NCI-H446 (cell line): ENCODE data around the gene FOXA1.
"Not testable (repeated sequence)": the region's sequence is repeated elsewhere in the genome, so short reads cannot be mapped to it uniquely, and the experiment has no call there.

Source experiments
- DNase-seq, 2 experiments: peaks; one replicate each; lab custom pipeline; 2025; lab: John Stamatoyannopoulos, UW

FOXA1 gene

DNA sequence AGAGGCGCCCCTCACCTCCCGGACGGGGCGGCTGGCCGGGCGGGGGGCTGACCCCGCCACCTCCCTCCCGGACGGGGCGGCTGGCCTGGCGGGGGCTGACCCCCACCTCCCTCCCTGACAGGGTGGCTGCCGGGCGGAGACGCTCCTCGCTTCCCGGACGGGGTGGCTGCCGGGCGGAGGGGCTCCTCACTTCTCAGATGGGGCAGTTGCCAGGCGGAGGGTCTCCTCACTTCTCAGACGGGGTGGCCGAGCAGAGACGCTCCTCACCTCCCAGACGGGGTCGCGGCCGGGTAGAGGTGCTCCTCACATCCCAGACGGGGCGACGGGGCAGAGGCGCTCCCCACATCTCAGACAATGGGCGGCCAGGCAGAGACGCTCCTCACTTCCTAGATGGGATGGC lies 39.5 kb downstream of the FOXA1 start:
- not testable (repeated sequence) for DNase-seq

DNA sequence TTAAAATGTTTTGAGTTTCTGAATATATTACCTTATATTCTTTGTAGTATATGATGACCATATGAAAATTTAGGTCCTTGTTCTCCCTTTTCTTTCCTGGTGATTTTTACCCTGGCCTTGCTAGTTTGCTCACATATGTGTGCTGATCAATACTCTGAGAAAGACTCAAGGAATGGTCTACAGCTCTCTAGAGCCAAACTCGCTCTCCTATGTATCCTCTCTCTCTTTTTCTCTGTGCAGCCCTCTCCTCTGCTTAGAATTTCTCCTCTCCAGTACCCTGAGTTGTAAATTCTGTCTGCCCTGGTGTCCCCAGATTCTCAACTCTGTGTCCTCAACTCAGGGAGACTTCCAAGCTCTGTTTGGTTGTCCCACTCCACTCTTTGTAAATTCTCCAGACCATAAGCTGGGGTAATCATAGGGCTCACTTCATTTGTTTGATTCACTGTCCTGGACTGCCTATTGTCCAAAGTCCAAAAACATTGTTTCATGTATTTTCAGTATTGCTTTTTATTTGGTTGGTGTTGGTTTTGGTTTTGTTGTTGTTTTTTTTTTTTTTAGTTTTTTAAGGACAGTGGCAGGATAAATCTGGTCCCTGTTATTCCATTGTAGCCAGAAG lies 41.0 kb downstream of the FOXA1 start:
- DNase-seq: no peak

DNA sequence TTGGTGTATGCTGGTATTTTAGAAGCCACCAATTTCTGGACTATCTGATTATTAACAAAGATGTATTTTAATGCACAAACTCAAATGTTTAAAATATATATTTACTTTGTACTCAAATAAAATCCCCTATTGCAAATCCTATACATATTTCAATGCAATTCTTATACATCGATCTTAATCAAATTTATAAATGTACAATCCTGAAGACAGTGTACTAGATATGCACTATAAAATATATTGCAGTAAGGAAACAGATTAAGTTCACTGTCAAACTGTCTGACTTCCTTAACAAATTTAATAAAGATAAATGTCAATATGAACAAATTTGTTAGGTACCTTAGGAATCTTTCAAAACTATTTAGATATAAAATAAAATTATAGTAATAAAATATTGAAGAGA lies 43.9 kb downstream of the FOXA1 start:
- no peak for DNase-seq

DNA sequence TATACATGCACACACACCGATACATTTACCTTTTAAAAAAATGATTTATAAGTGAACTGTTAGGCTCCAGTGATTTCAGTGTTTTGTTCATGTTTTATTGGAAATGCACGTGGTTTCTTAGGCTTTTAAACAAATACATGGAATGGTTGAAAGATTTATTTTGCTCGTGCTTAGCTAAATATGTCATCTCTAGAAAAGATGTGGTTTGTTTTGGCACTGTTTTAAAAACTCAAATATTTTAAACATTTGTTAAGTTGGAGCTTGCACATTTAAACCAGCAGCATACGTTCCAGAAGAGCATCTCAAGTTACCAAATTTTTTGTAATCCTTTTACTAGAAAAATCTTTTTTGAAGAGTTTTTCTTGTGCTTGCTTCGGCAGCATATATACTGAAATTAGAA lies 44.5 kb downstream of the FOXA1 start:
- DNase-seq: peak in 1 of 2 experiments; percentile 45

DNA sequence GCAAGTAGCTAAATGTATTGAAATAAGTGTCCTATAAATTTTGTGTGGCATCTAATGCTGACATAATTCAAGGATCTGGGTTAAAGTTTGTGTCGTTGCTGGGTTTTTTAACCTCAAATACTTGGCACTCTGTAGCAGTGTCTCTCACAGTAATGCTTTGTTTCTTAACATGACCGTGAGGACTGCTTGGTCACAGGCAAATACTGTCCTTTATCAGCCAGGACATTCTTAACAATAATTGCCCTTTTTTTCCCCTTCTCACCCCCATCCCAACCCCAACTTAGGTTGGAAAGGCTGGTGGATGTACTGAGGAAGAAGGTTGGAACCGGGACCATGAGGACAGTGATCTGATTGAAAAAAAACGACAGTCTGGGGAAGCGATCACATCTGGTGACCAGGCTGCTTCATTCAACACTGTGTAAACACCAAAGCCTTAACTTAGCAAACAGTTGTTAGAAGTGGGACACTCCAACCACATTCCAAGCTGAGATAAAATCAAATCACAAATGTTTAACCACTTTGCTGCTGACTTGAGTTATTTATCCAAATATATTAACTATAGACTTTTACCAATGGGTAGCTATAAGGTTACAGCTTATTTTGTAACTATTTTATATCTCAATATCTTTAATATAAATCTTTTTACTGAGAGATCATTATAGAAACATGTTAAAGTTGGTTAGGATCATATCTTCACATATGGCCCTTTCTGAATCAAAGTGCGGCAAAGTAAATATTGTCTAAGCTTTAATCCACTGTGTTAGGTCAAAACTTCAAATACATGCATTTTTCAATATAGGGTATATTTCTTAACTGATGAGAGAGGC lies 48.2 kb downstream of the FOXA1 start:
- peak in 1 of 2 experiments; percentile 33 for DNase-seq

DNA sequence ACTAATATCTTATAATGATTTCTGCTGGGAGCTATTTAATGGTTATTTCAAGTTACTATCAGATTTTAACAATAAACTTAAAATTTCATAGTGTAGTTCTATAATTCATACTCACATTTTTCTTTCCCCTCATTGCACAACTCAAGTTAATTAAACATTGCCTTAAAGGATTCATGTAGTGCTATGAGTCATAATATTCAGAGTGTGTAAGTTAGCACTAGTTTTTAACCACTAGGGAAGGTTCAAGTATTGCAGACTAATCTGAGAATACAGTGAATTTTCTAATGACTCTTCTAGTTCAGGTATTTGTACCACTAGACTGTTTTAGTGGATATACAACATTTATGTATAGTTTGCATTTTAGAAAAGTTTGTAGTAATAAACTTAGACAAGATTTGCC lies 49.9 kb downstream of the FOXA1 start:
- DNase-seq: no peak

DNA sequence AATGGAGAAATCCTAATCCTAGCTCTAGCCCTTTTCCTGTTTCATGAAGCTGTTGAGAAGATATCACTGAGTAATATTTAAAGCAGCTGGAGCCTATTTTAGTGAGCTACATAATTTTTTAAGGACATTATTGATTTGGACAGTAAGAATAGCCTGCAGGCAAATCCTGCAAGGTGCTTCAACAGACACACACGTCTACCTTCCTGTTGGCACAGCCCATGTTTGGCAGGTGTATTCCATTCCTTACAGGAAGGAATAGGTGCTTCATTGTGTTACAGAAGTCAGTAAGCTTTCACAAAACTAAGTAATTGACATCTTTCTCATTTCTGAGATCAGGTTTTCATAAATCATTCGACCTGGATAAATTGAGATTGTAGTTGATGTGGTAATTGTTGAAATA lies 50.6 kb downstream of the FOXA1 start:
- DNase-seq: no peak

DNA sequence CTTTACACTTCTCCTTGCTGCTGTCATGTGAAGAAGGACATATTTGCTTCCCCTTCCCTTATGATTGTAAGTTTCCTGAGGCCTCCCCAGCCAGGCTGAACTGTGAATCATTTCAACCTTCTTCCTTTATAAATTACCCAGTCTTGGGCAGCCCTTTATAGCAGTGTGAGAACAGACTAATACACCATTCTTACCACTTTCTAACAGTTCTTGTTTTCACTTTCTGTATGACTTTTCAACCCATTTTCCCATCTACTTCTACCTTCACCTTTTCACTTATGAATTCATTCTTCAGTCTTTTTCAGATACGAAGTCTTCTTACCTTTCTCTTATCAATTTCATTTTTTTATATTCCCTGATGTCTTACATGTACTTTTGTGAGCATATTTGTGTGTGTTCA lies 55.1 kb downstream of the FOXA1 start:
- DNase-seq: no peak
